HEK293 (cell line): ENCODE measurements around the gene ANKEF1.

Source experiments
- ZBTB1 ChIP-seq: fragments of 450-650 bp; formaldehyde crosslinking; IDR thresholded peaks from 2 replicates; pipeline ENCODE4 v1.5.1; 2016; ENCODE audit warnings: missing biosample characterization, missing genetic modification characterization
- ZFP37 ChIP-seq: fragments of 450-650 bp; formaldehyde crosslinking; IDR thresholded peaks from 2 replicates; pipeline ENCODE4 v1.5.1; 2016; ENCODE audit warnings: missing biosample characterization, missing genetic modification characterization
- ZNF404 ChIP-seq: fragments of 450-650 bp; formaldehyde crosslinking; IDR thresholded peaks from 2 replicates; pipeline ENCODE4 v1.5.1; 2017; ENCODE audit warnings: missing biosample characterization, missing genetic modification characterization
- ZNF548 ChIP-seq: fragments of 450-650 bp; formaldehyde crosslinking; IDR thresholded peaks from 2 replicates; pipeline ENCODE4 v1.5.1; 2016; ENCODE audit warnings: missing biosample characterization, missing genetic modification characterization
- ZNF560 ChIP-seq: fragments of 450-650 bp; formaldehyde crosslinking; IDR thresholded peaks from 2 replicates; pipeline ENCODE4 v1.5.1; 2017; ENCODE audit warnings: missing biosample characterization, missing genetic modification characterization, borderline replicate concordance
- ZNF658 ChIP-seq: fragments of 450-650 bp; formaldehyde crosslinking; IDR thresholded peaks from 2 replicates; pipeline ENCODE4; 2016; ENCODE audit warnings: missing biosample characterization, missing genetic modification characterization
- ZSCAN30 ChIP-seq: fragments of 450-650 bp; IDR thresholded peaks from 2 replicates; pipeline ENCODE4 v1.5.1; 2018; ENCODE audit warnings: missing biosample characterization, mild to moderate bottlenecking, missing genetic modification characterization, moderate library complexity
- TF ChIP-seq, protein P1 (sequence below): fragments of 450-650 bp; formaldehyde crosslinking; IDR thresholded peaks from 2 replicates; pipeline ENCODE4 v1.5.1; 2016; ENCODE audit warnings: missing biosample characterization, missing genetic modification characterization
- TF ChIP-seq, protein P2 (sequence below): fragments of 450-650 bp; formaldehyde crosslinking; IDR thresholded peaks from 2 replicates; pipeline ENCODE4 v1.5.1; 2016; ENCODE audit warnings: missing biosample characterization, missing genetic modification characterization, low read depth
- TF ChIP-seq, protein P3 (sequence below): fragments of 450-650 bp; formaldehyde crosslinking; IDR thresholded peaks from 2 replicates; pipeline ENCODE4 v1.5.1; 2016; ENCODE audit warnings: missing biosample characterization, missing genetic modification characterization, borderline replicate concordance
- TF ChIP-seq, protein P4 (sequence below): fragments of 450-650 bp; formaldehyde crosslinking; IDR thresholded peaks from 2 replicates; pipeline ENCODE4 v1.5.1; 2016; ENCODE audit warnings: missing biosample characterization, missing genetic modification characterization
- TF ChIP-seq, protein P5 (sequence below): fragments of 450-650 bp; formaldehyde crosslinking; conservative IDR thresholded peaks from 2 replicates; pipeline ENCODE4 v1.5.1; 2016; ENCODE audit warnings: low read depth, missing biosample characterization, missing genetic modification characterization

DNA sequence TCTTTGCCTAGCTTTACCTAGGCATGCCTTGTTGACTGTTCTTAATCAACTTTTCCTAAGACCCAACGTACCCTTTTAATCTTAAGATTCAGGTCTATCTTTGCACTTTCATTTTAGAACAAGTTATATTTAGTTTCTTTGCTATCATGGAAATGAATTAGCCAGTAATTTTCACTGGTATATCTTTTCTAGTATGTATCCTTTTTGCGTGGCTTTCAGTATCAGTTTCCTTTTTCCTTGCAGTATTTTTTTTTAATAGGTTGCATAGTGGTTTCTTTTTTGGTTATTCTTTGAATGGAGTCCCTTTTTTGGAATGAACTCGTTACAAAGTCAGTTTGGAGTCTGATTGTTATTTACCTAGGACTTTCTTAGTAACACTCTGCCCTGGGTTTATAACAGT lies 7.3 kb downstream of the ANKEF1 start:
- TF ChIP-seq, protein P1, sequence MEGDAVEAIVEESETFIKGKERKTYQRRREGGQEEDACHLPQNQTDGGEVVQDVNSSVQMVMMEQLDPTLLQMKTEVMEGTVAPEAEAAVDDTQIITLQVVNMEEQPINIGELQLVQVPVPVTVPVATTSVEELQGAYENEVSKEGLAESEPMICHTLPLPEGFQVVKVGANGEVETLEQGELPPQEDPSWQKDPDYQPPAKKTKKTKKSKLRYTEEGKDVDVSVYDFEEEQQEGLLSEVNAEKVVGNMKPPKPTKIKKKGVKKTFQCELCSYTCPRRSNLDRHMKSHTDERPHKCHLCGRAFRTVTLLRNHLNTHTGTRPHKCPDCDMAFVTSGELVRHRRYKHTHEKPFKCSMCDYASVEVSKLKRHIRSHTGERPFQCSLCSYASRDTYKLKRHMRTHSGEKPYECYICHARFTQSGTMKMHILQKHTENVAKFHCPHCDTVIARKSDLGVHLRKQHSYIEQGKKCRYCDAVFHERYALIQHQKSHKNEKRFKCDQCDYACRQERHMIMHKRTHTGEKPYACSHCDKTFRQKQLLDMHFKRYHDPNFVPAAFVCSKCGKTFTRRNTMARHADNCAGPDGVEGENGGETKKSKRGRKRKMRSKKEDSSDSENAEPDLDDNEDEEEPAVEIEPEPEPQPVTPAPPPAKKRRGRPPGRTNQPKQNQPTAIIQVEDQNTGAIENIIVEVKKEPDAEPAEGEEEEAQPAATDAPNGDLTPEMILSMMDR (tag by site-specific recombination), result no peak
- TF ChIP-seq, protein P2, sequence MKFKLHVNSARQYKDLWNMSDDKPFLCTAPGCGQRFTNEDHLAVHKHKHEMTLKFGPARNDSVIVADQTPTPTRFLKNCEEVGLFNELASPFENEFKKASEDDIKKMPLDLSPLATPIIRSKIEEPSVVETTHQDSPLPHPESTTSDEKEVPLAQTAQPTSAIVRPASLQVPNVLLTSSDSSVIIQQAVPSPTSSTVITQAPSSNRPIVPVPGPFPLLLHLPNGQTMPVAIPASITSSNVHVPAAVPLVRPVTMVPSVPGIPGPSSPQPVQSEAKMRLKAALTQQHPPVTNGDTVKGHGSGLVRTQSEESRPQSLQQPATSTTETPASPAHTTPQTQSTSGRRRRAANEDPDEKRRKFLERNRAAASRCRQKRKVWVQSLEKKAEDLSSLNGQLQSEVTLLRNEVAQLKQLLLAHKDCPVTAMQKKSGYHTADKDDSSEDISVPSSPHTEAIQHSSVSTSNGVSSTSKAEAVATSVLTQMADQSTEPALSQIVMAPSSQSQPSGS, result no peak
- TF ChIP-seq, protein P3, sequence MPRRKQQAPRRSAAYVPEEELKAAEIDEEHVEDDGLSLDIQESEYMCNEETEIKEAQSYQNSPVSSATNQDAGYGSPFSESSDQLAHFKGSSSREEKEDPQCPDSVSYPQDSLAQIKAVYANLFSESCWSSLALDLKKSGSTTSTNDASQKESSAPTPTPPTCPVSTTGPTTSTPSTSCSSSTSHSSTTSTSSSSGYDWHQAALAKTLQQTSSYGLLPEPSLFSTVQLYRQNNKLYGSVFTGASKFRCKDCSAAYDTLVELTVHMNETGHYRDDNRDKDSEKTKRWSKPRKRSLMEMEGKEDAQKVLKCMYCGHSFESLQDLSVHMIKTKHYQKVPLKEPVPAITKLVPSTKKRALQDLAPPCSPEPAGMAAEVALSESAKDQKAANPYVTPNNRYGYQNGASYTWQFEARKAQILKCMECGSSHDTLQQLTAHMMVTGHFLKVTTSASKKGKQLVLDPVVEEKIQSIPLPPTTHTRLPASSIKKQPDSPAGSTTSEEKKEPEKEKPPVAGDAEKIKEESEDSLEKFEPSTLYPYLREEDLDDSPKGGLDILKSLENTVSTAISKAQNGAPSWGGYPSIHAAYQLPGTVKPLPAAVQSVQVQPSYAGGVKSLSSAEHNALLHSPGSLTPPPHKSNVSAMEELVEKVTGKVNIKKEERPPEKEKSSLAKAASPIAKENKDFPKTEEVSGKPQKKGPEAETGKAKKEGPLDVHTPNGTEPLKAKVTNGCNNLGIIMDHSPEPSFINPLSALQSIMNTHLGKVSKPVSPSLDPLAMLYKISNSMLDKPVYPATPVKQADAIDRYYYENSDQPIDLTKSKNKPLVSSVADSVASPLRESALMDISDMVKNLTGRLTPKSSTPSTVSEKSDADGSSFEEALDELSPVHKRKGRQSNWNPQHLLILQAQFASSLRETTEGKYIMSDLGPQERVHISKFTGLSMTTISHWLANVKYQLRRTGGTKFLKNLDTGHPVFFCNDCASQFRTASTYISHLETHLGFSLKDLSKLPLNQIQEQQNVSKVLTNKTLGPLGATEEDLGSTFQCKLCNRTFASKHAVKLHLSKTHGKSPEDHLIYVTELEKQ (tag by site-specific recombination), result no peak
- TF ChIP-seq ZSCAN30 (tag by site-specific recombination) (no peak), ZNF658 (tag by site-specific recombination) (no peak), ZNF560 (tag by site-specific recombination) (no peak), ZNF404 (tag by site-specific recombination) (no peak), ZFP37 (tag by site-specific recombination) (no peak), ZNF548 (tag by site-specific recombination) (no peak), ZBTB1 (no peak)
- TF ChIP-seq, protein P4, sequence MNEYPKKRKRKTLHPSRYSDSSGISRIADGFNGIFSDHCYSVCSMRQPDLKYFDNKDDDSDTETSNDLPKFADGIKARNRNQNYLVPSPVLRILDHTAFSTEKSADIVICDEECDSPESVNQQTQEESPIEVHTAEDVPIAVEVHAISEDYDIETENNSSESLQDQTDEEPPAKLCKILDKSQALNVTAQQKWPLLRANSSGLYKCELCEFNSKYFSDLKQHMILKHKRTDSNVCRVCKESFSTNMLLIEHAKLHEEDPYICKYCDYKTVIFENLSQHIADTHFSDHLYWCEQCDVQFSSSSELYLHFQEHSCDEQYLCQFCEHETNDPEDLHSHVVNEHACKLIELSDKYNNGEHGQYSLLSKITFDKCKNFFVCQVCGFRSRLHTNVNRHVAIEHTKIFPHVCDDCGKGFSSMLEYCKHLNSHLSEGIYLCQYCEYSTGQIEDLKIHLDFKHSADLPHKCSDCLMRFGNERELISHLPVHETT (tag by site-specific recombination), result no peak
- TF ChIP-seq, protein P5, sequence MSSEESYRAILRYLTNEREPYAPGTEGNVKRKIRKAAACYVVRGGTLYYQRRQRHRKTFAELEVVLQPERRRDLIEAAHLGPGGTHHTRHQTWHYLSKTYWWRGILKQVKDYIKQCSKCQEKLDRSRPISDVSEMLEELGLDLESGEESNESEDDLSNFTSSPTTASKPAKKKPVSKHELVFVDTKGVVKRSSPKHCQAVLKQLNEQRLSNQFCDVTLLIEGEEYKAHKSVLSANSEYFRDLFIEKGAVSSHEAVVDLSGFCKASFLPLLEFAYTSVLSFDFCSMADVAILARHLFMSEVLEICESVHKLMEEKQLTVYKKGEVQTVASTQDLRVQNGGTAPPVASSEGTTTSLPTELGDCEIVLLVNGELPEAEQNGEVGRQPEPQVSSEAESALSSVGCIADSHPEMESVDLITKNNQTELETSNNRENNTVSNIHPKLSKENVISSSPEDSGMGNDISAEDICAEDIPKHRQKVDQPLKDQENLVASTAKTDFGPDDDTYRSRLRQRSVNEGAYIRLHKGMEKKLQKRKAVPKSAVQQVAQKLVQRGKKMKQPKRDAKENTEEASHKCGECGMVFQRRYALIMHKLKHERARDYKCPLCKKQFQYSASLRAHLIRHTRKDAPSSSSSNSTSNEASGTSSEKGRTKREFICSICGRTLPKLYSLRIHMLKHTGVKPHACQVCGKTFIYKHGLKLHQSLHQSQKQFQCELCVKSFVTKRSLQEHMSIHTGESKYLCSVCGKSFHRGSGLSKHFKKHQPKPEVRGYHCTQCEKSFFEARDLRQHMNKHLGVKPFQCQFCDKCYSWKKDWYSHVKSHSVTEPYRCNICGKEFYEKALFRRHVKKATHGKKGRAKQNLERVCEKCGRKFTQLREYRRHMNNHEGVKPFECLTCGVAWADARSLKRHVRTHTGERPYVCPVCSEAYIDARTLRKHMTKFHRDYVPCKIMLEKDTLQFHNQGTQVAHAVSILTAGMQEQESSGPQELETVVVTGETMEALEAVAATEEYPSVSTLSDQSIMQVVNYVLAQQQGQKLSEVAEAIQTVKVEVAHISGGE (tag by site-specific recombination), result no peak
